H1 (cell line): ENCODE results near the gene VPS54. TPM values are rescaled to one million over a fixed set of nuclear protein-coding genes. Genes with fewer than 3 reads are reported as not detected.

Experiments used
- CEBPB ChIP-seq: IDR thresholded peaks from 2 replicates; pipeline ENCODE4 v1.6.1; 2012; ENCODE audit warnings: low read depth, low read length
- SIN3A ChIP-seq, 2 experiments: IDR thresholded peaks in 1 of 2; conservative IDR thresholded peaks in 1 of 2; 2 replicates each; pipeline ENCODE4 v1.6.1; 2011 to 2012; ENCODE audit warnings: low read length in 2 of 2, improper control_type of control experiment in 1 of 2, low read depth in 1 of 2, mild to moderate bottlenecking in 1 of 2
- TBP ChIP-seq: IDR thresholded peaks from 2 replicates; pipeline ENCODE4 v1.6.1; 2011; ENCODE audit warnings: low read depth, low read length, improper control_type of control experiment
- polyA plus RNA-seq, 7 experiments: library from polyadenylated mRNA; depleted of rRNA in 3 of 7; stranded (reverse) in 5 of 7; unstranded in 2 of 7; fragments of >200 nt in 5 of 7; fragments of 200-250 nt in 2 of 7; gene quantifications; 1 replicate in 5 of 7; 2 replicates in 1 of 7; 4 replicates in 1 of 7; pipeline versions ENCODE4 v1.2.1 to v1.2.3, GENCODE V29; 2011 to 2013; ENCODE audit warnings: missing spikeins in 2 of 7, mixed read lengths in 2 of 7
- total RNA-seq: library from RNA; stranded (reverse); fragmentation: NEBNext Ultra II Directional; extraction: Animal tissue kit (Norgen Biotek cat#: 25700); gene quantifications from 2 replicates; pipeline ENCODE4 v1.2.1, GENCODE V29; 2021
- TF ChIP-seq, protein P1 (sequence below): fragments of 300-600 bp; sonication (generic); IDR thresholded peaks from 2 replicates; pipeline ENCODE4 v1.7.1; 2012; ENCODE audit warnings: low read length, moderate library complexity, mild to moderate bottlenecking, inconsistent platforms; ENCODE audit not compliant: insufficient replicate concordance
- TF ChIP-seq, protein P2 (sequence below): IDR thresholded peaks from 2 replicates; pipeline ENCODE4 v1.6.1; 2012; ENCODE audit warnings: inconsistent platforms

Gene VPS54
- total and polyA plus RNA-seq, 2 of the 8 experiments (the other 6 are each of a cell fraction or from before 2014, with no cell fraction given): 3.6 to 13.2 TPM

DNA sequence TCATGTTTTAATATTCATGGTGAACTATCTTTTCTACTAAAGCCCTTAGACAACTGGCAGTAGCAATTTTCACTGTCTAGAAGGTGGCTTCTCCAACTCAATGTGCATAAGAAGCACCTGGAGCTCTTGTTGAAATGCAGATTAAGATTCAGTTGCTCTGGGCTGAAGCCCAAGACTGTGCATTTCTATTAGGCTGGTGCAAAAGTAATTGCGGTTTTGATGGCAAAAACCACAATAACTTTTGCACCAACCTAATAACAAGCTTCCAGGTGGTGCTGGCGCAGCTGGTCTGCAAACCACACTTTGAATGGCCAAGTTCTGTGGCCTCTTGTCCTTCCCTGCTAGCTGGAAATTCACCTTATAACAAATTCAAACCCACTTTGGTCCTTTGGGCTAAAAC is 26.7 kb upstream of the VPS54 start (continued):
- TF ChIP-seq CEBPB: no peak
- TF ChIP-seq, protein P1, sequence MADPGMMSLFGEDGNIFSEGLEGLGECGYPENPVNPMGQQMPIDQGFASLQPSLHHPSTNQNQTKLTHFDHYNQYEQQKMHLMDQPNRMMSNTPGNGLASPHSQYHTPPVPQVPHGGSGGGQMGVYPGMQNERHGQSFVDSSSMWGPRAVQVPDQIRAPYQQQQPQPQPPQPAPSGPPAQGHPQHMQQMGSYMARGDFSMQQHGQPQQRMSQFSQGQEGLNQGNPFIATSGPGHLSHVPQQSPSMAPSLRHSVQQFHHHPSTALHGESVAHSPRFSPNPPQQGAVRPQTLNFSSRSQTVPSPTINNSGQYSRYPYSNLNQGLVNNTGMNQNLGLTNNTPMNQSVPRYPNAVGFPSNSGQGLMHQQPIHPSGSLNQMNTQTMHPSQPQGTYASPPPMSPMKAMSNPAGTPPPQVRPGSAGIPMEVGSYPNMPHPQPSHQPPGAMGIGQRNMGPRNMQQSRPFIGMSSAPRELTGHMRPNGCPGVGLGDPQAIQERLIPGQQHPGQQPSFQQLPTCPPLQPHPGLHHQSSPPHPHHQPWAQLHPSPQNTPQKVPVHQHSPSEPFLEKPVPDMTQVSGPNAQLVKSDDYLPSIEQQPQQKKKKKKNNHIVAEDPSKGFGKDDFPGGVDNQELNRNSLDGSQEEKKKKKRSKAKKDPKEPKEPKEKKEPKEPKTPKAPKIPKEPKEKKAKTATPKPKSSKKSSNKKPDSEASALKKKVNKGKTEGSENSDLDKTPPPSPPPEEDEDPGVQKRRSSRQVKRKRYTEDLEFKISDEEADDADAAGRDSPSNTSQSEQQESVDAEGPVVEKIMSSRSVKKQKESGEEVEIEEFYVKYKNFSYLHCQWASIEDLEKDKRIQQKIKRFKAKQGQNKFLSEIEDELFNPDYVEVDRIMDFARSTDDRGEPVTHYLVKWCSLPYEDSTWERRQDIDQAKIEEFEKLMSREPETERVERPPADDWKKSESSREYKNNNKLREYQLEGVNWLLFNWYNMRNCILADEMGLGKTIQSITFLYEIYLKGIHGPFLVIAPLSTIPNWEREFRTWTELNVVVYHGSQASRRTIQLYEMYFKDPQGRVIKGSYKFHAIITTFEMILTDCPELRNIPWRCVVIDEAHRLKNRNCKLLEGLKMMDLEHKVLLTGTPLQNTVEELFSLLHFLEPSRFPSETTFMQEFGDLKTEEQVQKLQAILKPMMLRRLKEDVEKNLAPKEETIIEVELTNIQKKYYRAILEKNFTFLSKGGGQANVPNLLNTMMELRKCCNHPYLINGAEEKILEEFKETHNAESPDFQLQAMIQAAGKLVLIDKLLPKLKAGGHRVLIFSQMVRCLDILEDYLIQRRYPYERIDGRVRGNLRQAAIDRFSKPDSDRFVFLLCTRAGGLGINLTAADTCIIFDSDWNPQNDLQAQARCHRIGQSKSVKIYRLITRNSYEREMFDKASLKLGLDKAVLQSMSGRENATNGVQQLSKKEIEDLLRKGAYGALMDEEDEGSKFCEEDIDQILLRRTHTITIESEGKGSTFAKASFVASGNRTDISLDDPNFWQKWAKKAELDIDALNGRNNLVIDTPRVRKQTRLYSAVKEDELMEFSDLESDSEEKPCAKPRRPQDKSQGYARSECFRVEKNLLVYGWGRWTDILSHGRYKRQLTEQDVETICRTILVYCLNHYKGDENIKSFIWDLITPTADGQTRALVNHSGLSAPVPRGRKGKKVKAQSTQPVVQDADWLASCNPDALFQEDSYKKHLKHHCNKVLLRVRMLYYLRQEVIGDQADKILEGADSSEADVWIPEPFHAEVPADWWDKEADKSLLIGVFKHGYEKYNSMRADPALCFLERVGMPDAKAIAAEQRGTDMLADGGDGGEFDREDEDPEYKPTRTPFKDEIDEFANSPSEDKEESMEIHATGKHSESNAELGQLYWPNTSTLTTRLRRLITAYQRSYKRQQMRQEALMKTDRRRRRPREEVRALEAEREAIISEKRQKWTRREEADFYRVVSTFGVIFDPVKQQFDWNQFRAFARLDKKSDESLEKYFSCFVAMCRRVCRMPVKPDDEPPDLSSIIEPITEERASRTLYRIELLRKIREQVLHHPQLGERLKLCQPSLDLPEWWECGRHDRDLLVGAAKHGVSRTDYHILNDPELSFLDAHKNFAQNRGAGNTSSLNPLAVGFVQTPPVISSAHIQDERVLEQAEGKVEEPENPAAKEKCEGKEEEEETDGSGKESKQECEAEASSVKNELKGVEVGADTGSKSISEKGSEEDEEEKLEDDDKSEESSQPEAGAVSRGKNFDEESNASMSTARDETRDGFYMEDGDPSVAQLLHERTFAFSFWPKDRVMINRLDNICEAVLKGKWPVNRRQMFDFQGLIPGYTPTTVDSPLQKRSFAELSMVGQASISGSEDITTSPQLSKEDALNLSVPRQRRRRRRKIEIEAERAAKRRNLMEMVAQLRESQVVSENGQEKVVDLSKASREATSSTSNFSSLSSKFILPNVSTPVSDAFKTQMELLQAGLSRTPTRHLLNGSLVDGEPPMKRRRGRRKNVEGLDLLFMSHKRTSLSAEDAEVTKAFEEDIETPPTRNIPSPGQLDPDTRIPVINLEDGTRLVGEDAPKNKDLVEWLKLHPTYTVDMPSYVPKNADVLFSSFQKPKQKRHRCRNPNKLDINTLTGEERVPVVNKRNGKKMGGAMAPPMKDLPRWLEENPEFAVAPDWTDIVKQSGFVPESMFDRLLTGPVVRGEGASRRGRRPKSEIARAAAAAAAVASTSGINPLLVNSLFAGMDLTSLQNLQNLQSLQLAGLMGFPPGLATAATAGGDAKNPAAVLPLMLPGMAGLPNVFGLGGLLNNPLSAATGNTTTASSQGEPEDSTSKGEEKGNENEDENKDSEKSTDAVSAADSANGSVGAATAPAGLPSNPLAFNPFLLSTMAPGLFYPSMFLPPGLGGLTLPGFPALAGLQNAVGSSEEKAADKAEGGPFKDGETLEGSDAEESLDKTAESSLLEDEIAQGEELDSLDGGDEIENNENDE: no peak
- TF ChIP-seq, protein P2, sequence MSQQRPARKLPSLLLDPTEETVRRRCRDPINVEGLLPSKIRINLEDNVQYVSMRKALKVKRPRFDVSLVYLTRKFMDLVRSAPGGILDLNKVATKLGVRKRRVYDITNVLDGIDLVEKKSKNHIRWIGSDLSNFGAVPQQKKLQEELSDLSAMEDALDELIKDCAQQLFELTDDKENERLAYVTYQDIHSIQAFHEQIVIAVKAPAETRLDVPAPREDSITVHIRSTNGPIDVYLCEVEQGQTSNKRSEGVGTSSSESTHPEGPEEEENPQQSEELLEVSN: no peak
- no peak for TF ChIP-seq SIN3A (conservative IDR thresholded peaks at IDR 0.05 in 1 of 2, IDR thresholded peaks at IDR 0.05 in 1 of 2; ENCODE audit: low read depth in 1 of 2, low read length in 2 of 2)
- no peak for TF ChIP-seq TBP
